Measurements from ENCODE around the gene RALGAPA2. TPM values are rescaled to one million over a fixed set of nuclear protein-coding genes. Genes with fewer than 3 reads are reported as not detected.

RALGAPA2 gene
- total and polyA plus RNA-seq, 2 donors from 2014 or later, result 5.9 to 66.7 TPM

DNA sequence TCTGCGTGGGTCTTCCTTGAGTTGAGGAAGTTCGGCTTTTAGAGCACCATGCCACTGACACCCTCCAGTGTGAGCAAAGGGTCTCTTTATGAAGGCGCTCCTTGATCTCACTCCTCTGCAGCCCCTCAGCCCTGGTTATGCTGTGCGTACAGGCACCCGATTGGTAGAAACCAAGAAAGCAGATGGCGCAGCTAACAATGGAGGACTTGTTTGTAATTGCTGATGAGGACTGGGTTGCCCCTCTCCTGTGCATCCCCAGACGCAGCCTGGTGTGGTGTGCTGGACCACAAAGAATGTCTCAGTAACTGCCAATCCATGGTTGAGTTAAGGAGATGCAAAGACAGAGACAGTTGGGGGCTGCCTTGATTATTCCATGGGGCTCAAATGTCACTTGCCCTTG is 314.3 kb downstream of the RALGAPA2 start:
- TF ChIP-seq, protein P1, sequence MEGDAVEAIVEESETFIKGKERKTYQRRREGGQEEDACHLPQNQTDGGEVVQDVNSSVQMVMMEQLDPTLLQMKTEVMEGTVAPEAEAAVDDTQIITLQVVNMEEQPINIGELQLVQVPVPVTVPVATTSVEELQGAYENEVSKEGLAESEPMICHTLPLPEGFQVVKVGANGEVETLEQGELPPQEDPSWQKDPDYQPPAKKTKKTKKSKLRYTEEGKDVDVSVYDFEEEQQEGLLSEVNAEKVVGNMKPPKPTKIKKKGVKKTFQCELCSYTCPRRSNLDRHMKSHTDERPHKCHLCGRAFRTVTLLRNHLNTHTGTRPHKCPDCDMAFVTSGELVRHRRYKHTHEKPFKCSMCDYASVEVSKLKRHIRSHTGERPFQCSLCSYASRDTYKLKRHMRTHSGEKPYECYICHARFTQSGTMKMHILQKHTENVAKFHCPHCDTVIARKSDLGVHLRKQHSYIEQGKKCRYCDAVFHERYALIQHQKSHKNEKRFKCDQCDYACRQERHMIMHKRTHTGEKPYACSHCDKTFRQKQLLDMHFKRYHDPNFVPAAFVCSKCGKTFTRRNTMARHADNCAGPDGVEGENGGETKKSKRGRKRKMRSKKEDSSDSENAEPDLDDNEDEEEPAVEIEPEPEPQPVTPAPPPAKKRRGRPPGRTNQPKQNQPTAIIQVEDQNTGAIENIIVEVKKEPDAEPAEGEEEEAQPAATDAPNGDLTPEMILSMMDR (IDR thresholded peaks at IDR 0.05; ENCODE audit: borderline replicate concordance, extremely low read depth, insufficient read depth), result no peak
- DNase-seq (no peak), FAIRE-seq (no peak)
- H3K4me1 ChIP-seq (ENCODE audit: control insufficient read depth in 2 of 3, insufficient read depth in 2 of 3, low read depth in 1 of 3, low read length in 3 of 3), result peaks cover 0 to 4% (median 3%) of the 10 kb centered on the region in 3 donors
- no peak overlapping the region for H3K27ac ChIP-seq (ENCODE audit: low read depth in 2 of 2, low read length in 2 of 2)
- no peak overlapping the region for H3K4me3 ChIP-seq (ENCODE audit: low read length in 3 of 3)
- no peak overlapping the region for H3K9ac ChIP-seq (ENCODE audit: low read length in 3 of 3)
- peaks cover 0 to 2% (median 0%) of the 10 kb centered on the region in 3 donors for H3K36me3 ChIP-seq (ENCODE audit: control insufficient read depth in 2 of 3, insufficient read depth in 3 of 3, low read length in 3 of 3)
- intact Hi-C loops (cut with DNase I), result no loop called here
- H3K27me3 ChIP-seq (ENCODE audit: control insufficient read depth, insufficient read depth, low read length), result no peaks in the 10 kb centered on the region
- no peaks in the 10 kb centered on the region for H3K9me3 ChIP-seq (ENCODE audit: control insufficient read depth in 2 of 3, insufficient read depth in 1 of 3, low read length in 3 of 3)

DNA sequence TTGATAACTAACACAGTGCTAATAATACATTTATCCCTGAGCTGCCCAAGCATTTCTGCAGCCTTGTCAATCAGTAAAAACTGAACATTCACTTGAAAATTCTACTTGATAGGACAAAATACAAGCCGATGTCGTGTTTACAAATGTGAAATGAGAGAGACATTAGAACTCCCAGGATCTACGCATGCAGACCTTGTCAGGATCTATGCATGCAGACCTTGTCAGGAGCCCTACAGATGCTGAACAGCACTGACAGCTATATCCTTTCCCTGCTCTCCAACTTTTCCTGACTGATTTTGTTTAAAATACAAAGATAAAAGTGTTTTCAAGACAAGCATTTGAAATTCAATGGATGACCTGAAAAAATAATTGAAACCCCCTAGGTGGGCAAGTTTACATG is 315.6 kb downstream of the RALGAPA2 start:
- TF ChIP-seq, protein P1 (IDR thresholded peaks at IDR 0.05; ENCODE audit: borderline replicate concordance, extremely low read depth, insufficient read depth), result no peak
- Histone ChIP-seq H3K36me3 (ENCODE audit: control insufficient read depth in 2 of 3, insufficient read depth in 3 of 3, low read length in 3 of 3) (peaks cover 0 to 2% (median 0%) of the 10 kb centered on the region in 3 donors), H3K9ac (ENCODE audit: low read length in 3 of 3) (no peak overlapping the region), H3K27ac (ENCODE audit: low read depth in 2 of 2, low read length in 2 of 2) (no peak overlapping the region), H3K4me1 (ENCODE audit: control insufficient read depth in 2 of 3, insufficient read depth in 2 of 3, low read depth in 1 of 3, low read length in 3 of 3) (peaks cover 0 to 4% (median 3%) of the 10 kb centered on the region in 3 donors), H3K27me3 (ENCODE audit: control insufficient read depth, insufficient read depth, low read length) (no peaks in the 10 kb centered on the region), H3K4me3 (ENCODE audit: low read length in 3 of 3) (no peak overlapping the region), H3K9me3 (ENCODE audit: control insufficient read depth in 2 of 3, insufficient read depth in 1 of 3, low read length in 3 of 3) (no peaks in the 10 kb centered on the region)
- FAIRE-seq (no peak), DNase-seq (no peak)
- intact Hi-C loops (cut with DNase I), result no loop called here

DNA sequence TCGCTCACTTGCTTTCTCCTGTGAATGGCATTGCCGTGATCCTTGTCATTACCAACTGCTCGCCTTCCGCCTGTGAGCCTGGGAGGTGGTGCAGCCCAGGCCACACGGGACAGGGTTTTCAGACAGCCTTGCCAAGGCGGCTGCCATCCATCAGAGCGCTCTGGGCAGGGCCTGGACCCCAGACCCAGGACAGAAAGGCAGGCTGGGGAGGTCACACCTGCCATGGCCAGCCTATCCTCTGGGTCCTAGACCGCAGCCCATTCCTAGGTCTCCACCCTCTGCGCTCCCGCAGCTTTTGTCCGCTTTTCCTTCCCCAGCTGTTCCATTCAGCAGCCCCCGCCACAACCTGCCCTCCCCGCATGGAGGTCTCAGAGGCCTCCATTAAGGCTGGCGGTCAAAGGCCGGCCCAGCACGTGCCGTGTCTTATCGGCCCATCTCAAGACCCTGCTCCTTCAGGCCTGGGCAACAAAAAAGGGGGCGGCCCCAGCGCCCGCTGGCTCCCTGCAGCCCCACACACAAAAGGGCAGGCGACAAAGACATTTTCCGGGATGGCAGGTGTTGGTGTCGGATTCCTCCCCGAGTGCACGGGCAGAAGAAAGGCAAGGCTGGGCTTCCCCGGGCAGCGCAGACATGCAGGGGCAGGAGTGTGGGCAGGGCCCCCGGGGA is 316.4 kb downstream of the RALGAPA2 start:
- Histone ChIP-seq H3K9me3 (ENCODE audit: control insufficient read depth in 2 of 3, insufficient read depth in 1 of 3, low read length in 3 of 3) (no peaks in the 10 kb centered on the region), H3K4me3 (ENCODE audit: low read length in 3 of 3) (no peak overlapping the region), H3K9ac (ENCODE audit: low read length in 3 of 3) (no peak overlapping the region), H3K36me3 (ENCODE audit: control insufficient read depth in 2 of 3, insufficient read depth in 3 of 3, low read length in 3 of 3) (peaks cover 0 to 2% (median 0%) of the 10 kb centered on the region in 3 donors), H3K27ac (ENCODE audit: low read depth in 2 of 2, low read length in 2 of 2) (no peak overlapping the region), H3K27me3 (ENCODE audit: control insufficient read depth, insufficient read depth, low read length) (no peaks in the 10 kb centered on the region), H3K4me1 (ENCODE audit: control insufficient read depth in 2 of 3, insufficient read depth in 2 of 3, low read depth in 1 of 3, low read length in 3 of 3) (peaks cover 0 to 4% (median 3%) of the 10 kb centered on the region in 3 donors)
- FAIRE-seq (no peak), DNase-seq (peak in 3 of 5 donors; percentile 41 to 51 (median 45))
- intact Hi-C loops (cut with DNase I), result no loop called here
- TF ChIP-seq, protein P1 (IDR thresholded peaks at IDR 0.05; ENCODE audit: borderline replicate concordance, extremely low read depth, insufficient read depth), result no peak

Measured in kidney (tissue), 14 donors.